H9 (cell line): ENCODE results near the gene FLCN. TPM values are rescaled to one million over a fixed set of nuclear protein-coding genes. Genes with fewer than 3 reads are reported as not detected.

ENCODE experiments used
- DNase-seq: peaks from one replicate; pipeline ENCODE4 v3.0.0-alpha.2; 2017
- H2AFZ ChIP-seq: one replicate; pipeline ENCODE4 v1.6.1; 2013; ENCODE audit warnings: mild to moderate bottlenecking, low read length, control low read depth, moderate library complexity
- H2AK5ac ChIP-seq: 2 replicates; pipeline ENCODE4 v1.6.1; 2013; ENCODE audit warnings: low read length, control low read depth, mixed read lengths; ENCODE audit not compliant: insufficient read length
- H2BK120ac ChIP-seq: one replicate; pipeline ENCODE4 v1.6.1; 2013; ENCODE audit warnings: low read depth, mild to moderate bottlenecking, low read length, control low read depth, inconsistent platforms; ENCODE audit not compliant: poor library complexity, severe bottlenecking
- H2BK12ac ChIP-seq: 2 replicates; pipeline ENCODE4 v1.6.1; 2013; ENCODE audit warnings: low read length, control low read depth, mixed read lengths, low read depth; ENCODE audit not compliant: insufficient read length
- H2BK15ac ChIP-seq: 2 replicates; pipeline ENCODE4 v1.6.1; 2013; ENCODE audit warnings: low read depth, low read length, control low read depth
- H2BK20ac ChIP-seq: one replicate; pipeline ENCODE4 v1.6.1; 2013; ENCODE audit warnings: low read depth, mild to moderate bottlenecking, low read length, control low read depth, inconsistent platforms; ENCODE audit not compliant: poor library complexity, severe bottlenecking
- H2BK5ac ChIP-seq: 2 replicates; pipeline ENCODE4 v1.6.1; 2013; ENCODE audit warnings: low read length, control low read depth, mixed read lengths; ENCODE audit not compliant: insufficient read length
- H3K14ac ChIP-seq: 2 replicates; pipeline ENCODE4 v1.6.1; 2013; ENCODE audit warnings: low read length, control low read depth; ENCODE audit not compliant: insufficient read depth
- H3K18ac ChIP-seq: 2 replicates; pipeline ENCODE4 v1.6.1; 2013; ENCODE audit warnings: low read depth, mild to moderate bottlenecking, mixed read lengths, low read length, control low read depth; ENCODE audit not compliant: insufficient read length
- H3K23ac ChIP-seq: 2 replicates; pipeline ENCODE4 v1.6.1; 2013; ENCODE audit warnings: low read length, control low read depth, mixed read lengths, low read depth; ENCODE audit not compliant: insufficient read length
- H3K23me2 ChIP-seq: 2 replicates; pipeline ENCODE4 v1.6.1; 2013; ENCODE audit warnings: low read depth, mild to moderate bottlenecking, mixed read lengths, low read length, control low read depth; ENCODE audit not compliant: insufficient read length, poor library complexity, severe bottlenecking
- H3K27ac ChIP-seq: 2 replicates; pipeline ENCODE4 v1.5.1; 2013; ENCODE audit warnings: low read length, control low read depth, mixed read lengths, low read depth; ENCODE audit not compliant: insufficient read length
- H3K27me3 ChIP-seq: 2 replicates; pipeline ENCODE4 v1.6.1; 2013; ENCODE audit warnings: low read length, control low read depth, inconsistent platforms; ENCODE audit not compliant: insufficient read depth
- H3K4ac ChIP-seq: 2 replicates; pipeline ENCODE4 v1.6.1; 2013; ENCODE audit warnings: low read depth, mild to moderate bottlenecking, control low read depth, inconsistent platforms, low read length, moderate library complexity
- H3K4me1 ChIP-seq: 2 replicates; pipeline ENCODE4 v1.6.1; 2013; ENCODE audit warnings: low read length, control low read depth, inconsistent platforms; ENCODE audit not compliant: insufficient read depth
- H3K4me2 ChIP-seq: 2 replicates; pipeline ENCODE4 v1.6.1; 2013; ENCODE audit warnings: low read length, control low read depth, mixed read lengths; ENCODE audit not compliant: insufficient read length, insufficient read depth
- H3K56ac ChIP-seq: 2 replicates; pipeline ENCODE4 v1.6.1; 2013; ENCODE audit warnings: low read depth, mild to moderate bottlenecking, mixed read lengths, low read length, control low read depth; ENCODE audit not compliant: insufficient read length
- H3K79me1 ChIP-seq: 2 replicates; pipeline ENCODE4 v1.6.1; 2013; ENCODE audit warnings: low read depth, mild to moderate bottlenecking, moderate library complexity, low read length, control low read depth, inconsistent platforms; ENCODE audit not compliant: insufficient read depth, poor library complexity, severe bottlenecking
- H3K79me2 ChIP-seq: 2 replicates; pipeline ENCODE4 v1.6.1; 2013; ENCODE audit warnings: low read length, control low read depth, inconsistent platforms; ENCODE audit not compliant: insufficient read depth
- H3K9ac ChIP-seq: 2 replicates; pipeline ENCODE4 v1.6.1; 2013; ENCODE audit warnings: low read length, control low read depth, mixed read lengths; ENCODE audit not compliant: insufficient read length; ENCODE audit errors: extremely low read depth
- H3K9me3 ChIP-seq: one replicate; pipeline ENCODE4 v1.6.1; 2013; ENCODE audit warnings: low read depth, low read length, inconsistent platforms; ENCODE audit not compliant: control insufficient read depth
- H3T11ph ChIP-seq: one replicate; pipeline ENCODE4 v1.6.1; 2013; ENCODE audit warnings: mild to moderate bottlenecking, low read length, control low read depth, inconsistent platforms
- H4K20me1 ChIP-seq: one replicate; pipeline ENCODE4 v1.6.1; 2013; ENCODE audit not compliant: control insufficient read depth, insufficient read length, insufficient read depth
- H4K5ac ChIP-seq: 2 replicates; pipeline ENCODE4 v1.6.1; 2013; ENCODE audit warnings: low read depth, mild to moderate bottlenecking, mixed read lengths, low read length, control low read depth; ENCODE audit not compliant: insufficient read length
- H4K8ac ChIP-seq: replicated peaks from 2 replicates; pipeline ENCODE4 v1.6.1; 2013; ENCODE audit warnings: low read length, control low read depth, mixed read lengths, low read depth; ENCODE audit not compliant: insufficient read length
- H4K91ac ChIP-seq: 2 replicates; pipeline ENCODE4 v1.6.1; 2013; ENCODE audit warnings: low read depth, mild to moderate bottlenecking, moderate library complexity, mixed read lengths, low read length, control low read depth; ENCODE audit not compliant: insufficient read length
- H3K27ac Mint-ChIP-seq, 3 experiments: 2 replicates in 2 of 3; 3 replicates in 1 of 3; pipeline ENCODE4 v1.8.0; 2020 to 2021; ENCODE audit warnings: mixed read lengths in 3 of 3, mild to moderate bottlenecking in 1 of 3, moderate library complexity in 1 of 3
- H3K27me3 Mint-ChIP-seq: 2 replicates; pipeline ENCODE4 v1.8.0; 2021; ENCODE audit warnings: low read depth, mild to moderate bottlenecking, moderate library complexity, mixed read lengths
- H3K36me3 Mint-ChIP-seq, 3 experiments: 2 replicates in 2 of 3; 3 replicates in 1 of 3; pipeline ENCODE4 v1.8.0; 2020 to 2021; ENCODE audit warnings: low read depth in 3 of 3, mixed read lengths in 3 of 3; ENCODE audit not compliant: insufficient read depth in 1 of 3
- H3K4me1 Mint-ChIP-seq, 2 experiments: 2 replicates each; pipeline ENCODE4 v1.8.0; 2020; ENCODE audit warnings: mixed read lengths in 2 of 2
- H3K4me3 Mint-ChIP-seq, 2 experiments: 2 replicates in 1 of 2; 3 replicates in 1 of 2; pipeline ENCODE4 v1.8.0; 2020 to 2021; ENCODE audit warnings: mild to moderate bottlenecking in 2 of 2, mixed read lengths in 2 of 2, moderate library complexity in 1 of 2
- H3K9me3 Mint-ChIP-seq, 2 experiments: 2 replicates in 1 of 2; 3 replicates in 1 of 2; pipeline ENCODE4 v1.8.0; 2020; ENCODE audit warnings: mild to moderate bottlenecking in 2 of 2, mixed read lengths in 2 of 2, moderate library complexity in 1 of 2
- WGBS: extraction: QIAGEN DNeasy Blood & Tissue Kit; methylation state at CpG from one replicate; pipeline ENCODE4 v1.1.7; 2013; ENCODE audit warnings: missing lambda C conversion rate, low lambda C conversion rate, mixed read lengths; ENCODE audit not compliant: insufficient read length; ENCODE audit errors: extremely low coverage; 5-methylcytosine and 5-hydroxymethylcytosine counted together
- total RNA-seq: library from RNA; stranded (reverse); gene quantifications from 2 replicates; pipeline ENCODE4 v1.2.1, GENCODE V29; 2021
- TF ChIP-seq, protein P1 (sequence below): fragments of 200-600 bp; sonication (generic); conservative IDR thresholded peaks from 3 replicates; pipeline ENCODE4 v1.8.0; 2021; ENCODE audit warnings: antibody characterized with exemption, mild to moderate bottlenecking

Gene FLCN
- total RNA-seq, 1 experiment from 2014 or later: 33.3 TPM

- Mint-ChIP-seq H3K4me1 (peaks cover 5 to 20% of the 10 kb centered on the region in 2 experiments), H3K36me3 (peaks cover 13 to 49% (median 39%) of the 10 kb centered on the region in 3 experiments; a peak in 6 of 7 replicates), H3K9me3 (no peaks in the 10 kb centered on the region), H3K27me3 (no peaks in the 10 kb centered on the region), H3K27ac (no peak overlapping the region), H3K4me3 (no peak overlapping the region)
- no peak overlapping the region for H2BK12ac ChIP-seq
- no peak overlapping the region for H4K8ac ChIP-seq
- H2BK5ac ChIP-seq: no peak overlapping the region
- H3K23ac ChIP-seq: no peak overlapping the region
- H4K91ac ChIP-seq: no peak overlapping the region
- H3K27me3 ChIP-seq: no peaks in the 10 kb centered on the region
- H3T11ph ChIP-seq: no peak overlapping the region
- no peaks in the 10 kb centered on the region for H3K23me2 ChIP-seq
- H2AFZ ChIP-seq: no peak overlapping the region
- H3K18ac ChIP-seq: no peak overlapping the region
- no peaks in the 10 kb centered on the region for H3K9me3 ChIP-seq
- no peak overlapping the region for H2BK20ac ChIP-seq
- H3K27ac ChIP-seq: no peak overlapping the region
- no peak overlapping the region for H3K4ac ChIP-seq
- no peak overlapping the region for H3K14ac ChIP-seq
- H4K20me1 ChIP-seq: no peaks in the 10 kb centered on the region
- no peak overlapping the region for H3K4me2 ChIP-seq
- H2BK120ac ChIP-seq: no peak overlapping the region
- no peak overlapping the region for H3K56ac ChIP-seq
- no peak overlapping the region for H2AK5ac ChIP-seq
- no peaks in the 10 kb centered on the region for H3K79me1 ChIP-seq
- H3K79me2 ChIP-seq: no peaks in the 10 kb centered on the region
- no peaks in the 10 kb centered on the region for H3K4me1 ChIP-seq
- no peak for DNase-seq
- H3K9ac ChIP-seq: no peak overlapping the region
- no CpG with 5 or more reads among the region's 6 CpGs for WGBS
- H2BK15ac ChIP-seq: no peak overlapping the region
- TF ChIP-seq, protein P1, sequence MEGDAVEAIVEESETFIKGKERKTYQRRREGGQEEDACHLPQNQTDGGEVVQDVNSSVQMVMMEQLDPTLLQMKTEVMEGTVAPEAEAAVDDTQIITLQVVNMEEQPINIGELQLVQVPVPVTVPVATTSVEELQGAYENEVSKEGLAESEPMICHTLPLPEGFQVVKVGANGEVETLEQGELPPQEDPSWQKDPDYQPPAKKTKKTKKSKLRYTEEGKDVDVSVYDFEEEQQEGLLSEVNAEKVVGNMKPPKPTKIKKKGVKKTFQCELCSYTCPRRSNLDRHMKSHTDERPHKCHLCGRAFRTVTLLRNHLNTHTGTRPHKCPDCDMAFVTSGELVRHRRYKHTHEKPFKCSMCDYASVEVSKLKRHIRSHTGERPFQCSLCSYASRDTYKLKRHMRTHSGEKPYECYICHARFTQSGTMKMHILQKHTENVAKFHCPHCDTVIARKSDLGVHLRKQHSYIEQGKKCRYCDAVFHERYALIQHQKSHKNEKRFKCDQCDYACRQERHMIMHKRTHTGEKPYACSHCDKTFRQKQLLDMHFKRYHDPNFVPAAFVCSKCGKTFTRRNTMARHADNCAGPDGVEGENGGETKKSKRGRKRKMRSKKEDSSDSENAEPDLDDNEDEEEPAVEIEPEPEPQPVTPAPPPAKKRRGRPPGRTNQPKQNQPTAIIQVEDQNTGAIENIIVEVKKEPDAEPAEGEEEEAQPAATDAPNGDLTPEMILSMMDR: no peak
- H4K5ac ChIP-seq: no peak overlapping the region
Observed at GRCh38 chr17:17182598-17183136, 54.3 kb downstream of the FLCN start.
